H1 (cell line): ENCODE results near the gene ERCC1. TPM values are rescaled to one million over a fixed set of nuclear protein-coding genes. Genes with fewer than 3 reads are reported as not detected.

Experiments used
- CTCF ChIA-PET: fragments of 300-600 bp; sonication (Branson Sonifier 250); formaldehyde crosslinking; loops from one replicate; lab custom pipeline; 2021; ENCODE audit not compliant: partially characterized antibody; lab: Charles Lee
- POLR2A ChIA-PET: fragments of 300-600 bp; sonication (Branson Sonifier 250); formaldehyde crosslinking; loops from one replicate; lab custom pipeline; 2021; ENCODE audit warnings: inconsistent platforms; ENCODE audit not compliant: partially characterized antibody; lab: Charles Lee
- DNase-seq, 2 experiments: peaks; one replicate each; pipeline versions ENCODE4 v3.0.0 to v3.0.0-alpha.2; 2010 to 2022; ENCODE audit warnings: low spot score in 2 of 2, low read depth in 1 of 2, mixed read lengths in 1 of 2
- FAIRE-seq: peaks from 2 replicates; lab custom pipeline; 2011; peaks lifted over from hg19 to GRCh38; lab: Jason Lieb, UNC
- H2AFZ ChIP-seq: 2 replicates; pipeline ENCODE4 v1.8.1; 2012; ENCODE audit warnings: low read length, inconsistent platforms
- H2AK5ac ChIP-seq: 2 replicates; pipeline ENCODE4 v1.6.1; 2013; ENCODE audit warnings: low read depth, low read length
- H2BK120ac ChIP-seq: replicated peaks from 2 replicates; pipeline ENCODE3; 2013; ENCODE audit warnings: low read depth, low read length, inconsistent platforms
- H2BK12ac ChIP-seq: 2 replicates; pipeline ENCODE4 v1.6.1; 2013; ENCODE audit warnings: low read depth, low read length
- H2BK15ac ChIP-seq: 2 replicates; pipeline ENCODE4 v1.6.1; 2013; ENCODE audit warnings: low read length
- H2BK20ac ChIP-seq: 2 replicates; pipeline ENCODE4 v1.6.1; 2013; ENCODE audit warnings: low read length
- H2BK5ac ChIP-seq: 2 replicates; pipeline ENCODE4 v1.6.1; 2013; ENCODE audit warnings: low read depth, low read length
- H3K14ac ChIP-seq: 2 replicates; pipeline ENCODE4 v1.6.1; 2013; ENCODE audit warnings: inconsistent platforms; ENCODE audit not compliant: insufficient read length
- H3K18ac ChIP-seq: 2 replicates; pipeline ENCODE4 v1.6.1; 2013; ENCODE audit warnings: low read length; ENCODE audit errors: extremely low read depth
- H3K23ac ChIP-seq: 2 replicates; pipeline ENCODE4 v1.6.1; 2013; ENCODE audit warnings: inconsistent platforms; ENCODE audit not compliant: insufficient read length
- H3K23me2 ChIP-seq: 2 replicates; pipeline ENCODE4 v1.6.1; 2013; ENCODE audit warnings: low read depth, low read length
- H3K27ac ChIP-seq: 2 replicates; pipeline ENCODE4 v1.6.1; 2011; ENCODE audit warnings: low read depth, low read length, inconsistent platforms
- H3K27me3 ChIP-seq, 4 experiments: replicated peaks in 1 of 4; 1 replicate in 1 of 4; 2 replicates in 3 of 4; pipeline versions ENCODE4 v1.6.1 to v1.8.1; 2011 to 2013; ENCODE audit warnings: low read length in 3 of 4, mild to moderate bottlenecking in 3 of 4, inconsistent platforms in 2 of 4, mixed read lengths in 2 of 4, moderate library complexity in 1 of 4; ENCODE audit not compliant: control insufficient read depth in 3 of 4, insufficient read depth in 3 of 4; ENCODE audit errors: extremely low read depth in 1 of 4
- H3K36me3 ChIP-seq, 4 experiments: 2 replicates each; pipeline versions ENCODE4 v1.6.1 to v1.8.1; 2011 to 2013; ENCODE audit warnings: mild to moderate bottlenecking in 4 of 4, low read length in 3 of 4, moderate library complexity in 2 of 4, control low read depth in 1 of 4, inconsistent platforms in 1 of 4; ENCODE audit not compliant: insufficient read depth in 4 of 4, control insufficient read depth in 2 of 4
- H3K4ac ChIP-seq: replicated peaks from 2 replicates; pipeline ENCODE3; 2013; ENCODE audit warnings: low read length, low read depth, mixed read lengths, inconsistent platforms; ENCODE audit not compliant: insufficient read length
- H3K4me1 ChIP-seq, 4 experiments: replicated peaks in 1 of 4; 1 replicate in 1 of 4; 2 replicates in 3 of 4; pipeline versions ENCODE4 v1.6.1 to v1.8.1; 2011 to 2013; ENCODE audit warnings: low read length in 3 of 4, inconsistent platforms in 2 of 4, mixed read lengths in 1 of 4; ENCODE audit not compliant: insufficient read depth in 4 of 4, control insufficient read depth in 3 of 4
- H3K4me2 ChIP-seq, 2 experiments: 2 replicates each; pipeline versions ENCODE4 v1.6.1 to v1.8.1; 2011 to 2013; ENCODE audit warnings: low read depth in 2 of 2, low read length in 2 of 2, control low read depth in 1 of 2, inconsistent platforms in 1 of 2, mild to moderate bottlenecking in 1 of 2; ENCODE audit not compliant: insufficient read depth in 1 of 2
- H3K4me3 ChIP-seq, 4 experiments: fragments of 200-600, 300-600 bp in 1 of 4; sonication (generic), shearing (Covaris generic), sonication (Bioruptor Twin) in 1 of 4; 2 replicates each; pipeline versions ENCODE4 v1.5.1 to v1.8.1; 2011 to 2016; ENCODE audit warnings: low read length in 4 of 4, low read depth in 3 of 4, control low read depth in 2 of 4, inconsistent platforms in 2 of 4, mild to moderate bottlenecking in 2 of 4, mixed read lengths in 1 of 4, moderate library complexity in 1 of 4; ENCODE audit not compliant: insufficient read depth in 2 of 4; ENCODE audit errors: extremely low read depth in 1 of 4
- H3K56ac ChIP-seq: replicated peaks from 2 replicates; pipeline ENCODE3; 2013; ENCODE audit warnings: low read depth, mild to moderate bottlenecking, mixed read lengths, low read length, inconsistent platforms; ENCODE audit not compliant: insufficient read length
- H3K79me1 ChIP-seq: 2 replicates; pipeline ENCODE4 v1.6.1; 2013; ENCODE audit warnings: low read depth, low read length, control low read depth
- H3K79me2 ChIP-seq, 2 experiments: 2 replicates each; pipeline versions ENCODE4 v1.6.1 to v1.8.1; 2012 to 2013; ENCODE audit warnings: low read length in 2 of 2, mild to moderate bottlenecking in 2 of 2, inconsistent platforms in 1 of 2; ENCODE audit not compliant: insufficient read depth in 2 of 2, control insufficient read depth in 1 of 2
- H3K9ac ChIP-seq, 4 experiments: replicated peaks in 1 of 4; 1 replicate in 1 of 4; 2 replicates in 3 of 4; pipeline versions ENCODE4 v1.6.1 to v1.8.1; 2011 to 2013; ENCODE audit warnings: low read depth in 3 of 4, low read length in 3 of 4, control low read depth in 2 of 4, mild to moderate bottlenecking in 2 of 4, moderate library complexity in 2 of 4, inconsistent platforms in 1 of 4; ENCODE audit errors: extremely low read depth in 1 of 4
- H3K9me3 ChIP-seq, 2 experiments: 2 replicates each; pipeline versions ENCODE4 v1.6.1 to v1.8.1; 2012 to 2013; ENCODE audit warnings: mild to moderate bottlenecking in 2 of 2, moderate library complexity in 2 of 2, control low read depth in 1 of 2, inconsistent platforms in 1 of 2, low read depth in 1 of 2, low read length in 1 of 2, mixed read lengths in 1 of 2; ENCODE audit not compliant: insufficient read depth in 2 of 2
- H4K20me1 ChIP-seq, 2 experiments: replicated peaks in 1 of 2; 2 replicates each; pipeline versions ENCODE3 to v1.8.1; 2011 to 2013; ENCODE audit warnings: inconsistent platforms in 2 of 2, low read length in 2 of 2, mild to moderate bottlenecking in 1 of 2; ENCODE audit not compliant: insufficient read depth in 2 of 2, control insufficient read depth in 1 of 2
- H4K5ac ChIP-seq: 2 replicates; pipeline ENCODE4 v1.6.1; 2013; ENCODE audit warnings: low read length, low read depth, mixed read lengths, inconsistent platforms; ENCODE audit not compliant: insufficient read length
- H4K8ac ChIP-seq: 2 replicates; pipeline ENCODE4 v1.8.0; 2013; ENCODE audit warnings: mild to moderate bottlenecking, moderate library complexity, low read length, inconsistent platforms; ENCODE audit not compliant: insufficient read depth; ENCODE audit errors: extremely low read depth
- H4K91ac ChIP-seq: replicated peaks from 2 replicates; pipeline ENCODE3; 2013; ENCODE audit warnings: low read length, mixed read lengths, inconsistent platforms; ENCODE audit not compliant: insufficient read length
- EZH2 ChIP-seq: fragments of 200-600 bp; sonication (generic); IDR thresholded peaks from 2 replicates; pipeline ENCODE4 v1.7.1; 2012; ENCODE audit warnings: low read depth, mild to moderate bottlenecking, moderate library complexity, low read length, inconsistent platforms; ENCODE audit not compliant: severe bottlenecking
- POLR2A ChIP-seq, 2 experiments: IDR thresholded peaks; 1 replicate in 1 of 2; 2 replicates in 1 of 2; pipeline ENCODE4 v1.6.1; 2011; ENCODE audit warnings: low read depth in 2 of 2, low read length in 2 of 2, mild to moderate bottlenecking in 2 of 2; ENCODE audit errors: control extremely low read depth in 1 of 2
- RBBP5 ChIP-seq: IDR thresholded peaks from 2 replicates; pipeline ENCODE4 v1.7.1; 2012; ENCODE audit warnings: low read depth, mild to moderate bottlenecking, inconsistent platforms, low read length, moderate library complexity, borderline replicate concordance
- WGBS, 2 experiments: shearing (Covaris generic) in 1 of 2; methylation state at CpG; one replicate each; pipeline versions ENCODE4 v1.1.6 to v1.1.7; 2013 to 2015; ENCODE audit warnings: low lambda C conversion rate in 2 of 2, mixed read lengths in 2 of 2, inconsistent platforms in 1 of 2, low coverage in 1 of 2, missing lambda C conversion rate in 1 of 2; ENCODE audit not compliant: insufficient replicate concordance in 2 of 2, insufficient coverage in 1 of 2, insufficient read length in 1 of 2; ENCODE audit errors: extremely low coverage in 1 of 2, missing lambda C conversion rate in 1 of 2; 5-methylcytosine and 5-hydroxymethylcytosine counted together
- polyA plus RNA-seq, 7 experiments: library from polyadenylated mRNA; depleted of rRNA in 3 of 7; stranded (reverse) in 5 of 7; unstranded in 2 of 7; fragments of >200 nt in 5 of 7; fragments of 200-250 nt in 2 of 7; gene quantifications; 1 replicate in 5 of 7; 2 replicates in 1 of 7; 4 replicates in 1 of 7; pipeline versions ENCODE4 v1.2.1 to v1.2.3, GENCODE V29; 2011 to 2013; ENCODE audit warnings: missing spikeins in 2 of 7, mixed read lengths in 2 of 7
- total RNA-seq: library from RNA; stranded (reverse); fragmentation: NEBNext Ultra II Directional; extraction: Animal tissue kit (Norgen Biotek cat#: 25700); gene quantifications from 2 replicates; pipeline ENCODE4 v1.2.1, GENCODE V29; 2021

The ERCC1 gene
- total and polyA plus RNA-seq, 2 of the 8 experiments (the other 6 are each of a cell fraction or from before 2014, with no cell fraction given): 44.7 to 94.2 TPM

DNA sequence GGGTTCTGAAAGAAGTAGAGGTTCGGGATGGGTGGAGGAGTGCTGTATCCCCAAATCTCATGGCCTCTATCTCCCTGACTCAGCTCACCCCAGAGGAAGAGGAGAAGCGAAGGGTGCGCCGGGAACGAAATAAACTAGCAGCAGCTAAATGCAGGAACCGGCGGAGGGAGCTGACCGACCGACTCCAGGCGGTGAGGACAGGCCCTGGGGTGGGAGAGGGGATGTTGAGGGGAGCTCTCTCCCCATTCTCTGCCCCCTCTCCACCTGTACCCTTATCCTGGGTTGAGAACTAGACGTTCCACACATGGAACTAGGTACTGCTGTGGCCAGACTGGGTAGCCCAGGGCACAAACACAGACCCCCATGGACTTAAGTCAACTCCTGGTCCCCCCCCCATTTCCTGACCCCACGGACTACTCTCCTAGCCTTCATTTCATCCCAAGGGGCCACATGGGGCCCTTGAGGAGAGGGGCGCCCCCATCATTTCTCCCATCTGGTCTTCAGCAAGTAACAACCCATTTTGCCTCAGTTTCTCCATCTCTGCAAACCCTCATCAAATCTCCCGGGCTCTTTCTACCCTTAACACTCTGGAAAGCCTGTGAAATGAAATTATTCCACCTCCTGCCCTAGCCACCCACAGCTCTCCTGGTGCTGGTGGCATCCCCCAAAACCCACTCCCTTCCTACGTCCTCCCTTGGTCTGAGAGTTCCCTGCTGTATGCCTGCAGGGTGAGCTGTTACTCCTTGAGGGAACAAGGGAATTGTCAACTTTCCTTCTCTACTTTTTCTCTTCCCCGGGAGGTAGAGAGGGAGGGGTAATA lies 47.6 kb upstream of the ERCC1 start:
- FAIRE-seq (no peak), DNase-seq (no peak)
- peaks cover 0 to 22% (median 14%) of the 10 kb centered on the region in 4 experiments; a peak in 6 of 7 replicates for H3K4me1 ChIP-seq
- H3K4me2 ChIP-seq: no peak overlapping the region; a peak in 1 of 4 replicates
- no peaks in the 10 kb centered on the region for H3K36me3 ChIP-seq
- H3K9ac ChIP-seq: no peak overlapping the region
- no peak overlapping the region for H3K27ac ChIP-seq
- ChIA-PET CTCF (interaction anchor here (0.6 to 32.9 kb wide), 6 partner anchors 15 to 171 kb away, joined by 3 to 760 read pairs (median 8); partner anchors contain the start of gene ERCC1), POLR2A (interaction anchor here (0.7 to 2.1 kb wide), 5 partner anchors 19 to 38 kb away, joined by 3 to 10 read pairs (median 4); no protein-coding TSS in a partner anchor)
- H3K4me3 ChIP-seq: no peak overlapping the region
- WGBS, 2 experiments: 78% methylated on average over 16 of the region's 16 CpGs; no CpG with 5 or more reads in 1 of the 2 experiments
- H4K91ac ChIP-seq: no peak overlapping the region
- peaks cover 0 to 3% of the 10 kb centered on the region in 2 experiments for H4K20me1 ChIP-seq
- H3K79me2 ChIP-seq: no peaks in the 10 kb centered on the region
- H3K56ac ChIP-seq: no peak overlapping the region
- no peak overlapping the region for H3K18ac ChIP-seq
- H3K79me1 ChIP-seq: no peaks in the 10 kb centered on the region
- H3K23ac ChIP-seq: no peak overlapping the region
- H2AK5ac ChIP-seq: no peak overlapping the region
- H4K5ac ChIP-seq: no peak overlapping the region
- H3K27me3 ChIP-seq: peaks cover 0 to 17% (median 17%) of the 10 kb centered on the region in 4 experiments; a peak in 4 of 7 replicates
- H2BK12ac ChIP-seq: no peak overlapping the region
- no peak overlapping the region for H3K14ac ChIP-seq
- TF ChIP-seq RBBP5 (no peak), POLR2A (IDR thresholded peaks at IDR 0.05; ENCODE audit: control extremely low read depth in 1 of 2, low read depth in 2 of 2, low read length in 2 of 2) (peak in 1 of 2 experiments; percentile 32; a peak in 1 of 3 replicates), EZH2 (peak; percentile 8)
- H2BK120ac ChIP-seq: no peak overlapping the region
- H2AFZ ChIP-seq: no peak overlapping the region
- H3K4ac ChIP-seq: no peak overlapping the region
- H3K23me2 ChIP-seq: peaks cover 24% of the 10 kb centered on the region; the same call in 1 of the 2 replicates
- H3K9me3 ChIP-seq: no peaks in the 10 kb centered on the region
- H2BK20ac ChIP-seq: no peak overlapping the region
- H4K8ac ChIP-seq: no peak overlapping the region
- no peak overlapping the region for H2BK5ac ChIP-seq
- no peak overlapping the region for H2BK15ac ChIP-seq
